A549 (cell line): ENCODE data around the gene EFCAB7. TPM values are rescaled to one million over a fixed set of nuclear protein-coding genes. Genes with fewer than 3 reads are reported as not detected.

Experiments used
- ATAC-seq, 2 experiments: fragments of 200-7000 bp in 1 of 2; fragments of >200 bp in 1 of 2; cut with Nextera tagmentation in 1 of 2; cut with Tn5 transposase in 1 of 2; 3 replicates each; pipeline versions ENCODE4 v1.8.0 to v1.9.1; 2018 to 2020; ENCODE audit warnings: mild to moderate bottlenecking in 1 of 2, moderate library complexity in 1 of 2
- CTCF ChIA-PET: fragments of 300-600 bp; sonication (Branson Sonifier 250); formaldehyde crosslinking; extraction: SDS; loops from one replicate; lab custom pipeline; 2021; ENCODE audit warnings: antibody characterized with exemption, inconsistent platforms; lab: Yijun Ruan, JAX
- POLR2A ChIA-PET: fragments of 350-600 bp; formaldehyde crosslinking; extraction: SDS; loops from one replicate; lab custom pipeline; 2021; ENCODE audit warnings: antibody characterized with exemption, inconsistent platforms; lab: Yijun Ruan, JAX
- DNase-seq, 2 experiments: peaks; one replicate each; pipeline versions ENCODE4 v3.0.0 to v3.0.0-alpha.2; 2011 to 2016; ENCODE audit warnings: low read depth in 1 of 2, low spot score in 1 of 2
- FAIRE-seq: peaks from 2 replicates; lab custom pipeline; 2011; peaks lifted over from hg19 to GRCh38; lab: Jason Lieb, UNC
- H3K27ac ChIP-seq, 2 experiments: fragments of >200 bp; sonication (Bioruptor Twin); formaldehyde crosslinking; 3 replicates each; pipeline ENCODE4 v1.5.1; 2016 to 2017
- H3K4me1 ChIP-seq: fragments of >200 bp; sonication (Bioruptor Twin); formaldehyde crosslinking; 3 replicates; pipeline ENCODE4 v1.6.1; 2016
- H3K4me2 ChIP-seq: fragments of >200 bp; sonication (Bioruptor Twin); formaldehyde crosslinking; 3 replicates; pipeline ENCODE4 v1.6.1; 2016
- H3K4me3 ChIP-seq: fragments of >200 bp; sonication (Bioruptor Twin); formaldehyde crosslinking; 3 replicates; pipeline ENCODE4 v1.5.1; 2016
- H3K9me3 ChIP-seq: fragments of >200 bp; sonication (Bioruptor Twin); formaldehyde crosslinking; 3 replicates; pipeline ENCODE4 v1.6.1; 2016
- CBX8 ChIP-seq: fragments of 200-600 bp; sonication (generic); IDR thresholded peaks from 2 replicates; pipeline ENCODE4 v1.6.1; 2016
- CEBPB ChIP-seq, 2 experiments: fragments of >200 bp in 1 of 2; sonication (Bioruptor Twin) in 1 of 2; formaldehyde crosslinking in 1 of 2; IDR thresholded peaks; 2 replicates each; pipeline ENCODE4 v1.6.1; 2012 to 2016
- EP300 ChIP-seq, 2 experiments: fragments of >200 bp; sonication (Bioruptor Twin); formaldehyde crosslinking; IDR thresholded peaks; 2 replicates in 1 of 2; 3 replicates in 1 of 2; pipeline ENCODE4 v1.6.1; 2016 to 2017
- FOSB ChIP-seq: fragments of 250-450 bp; sonication (Bioruptor Pico); IDR thresholded peaks from 2 replicates; pipeline ENCODE4 v1.5.0; 2020; ENCODE audit warnings: mild to moderate bottlenecking, moderate library complexity
- FOXS1 ChIP-seq: fragments of 250-450 bp; sonication (Bioruptor Pico); IDR thresholded peaks from 2 replicates; pipeline ENCODE4 v1.5.0; 2020; ENCODE audit warnings: mild to moderate bottlenecking, moderate library complexity
- HOXA7 ChIP-seq: fragments of 250-450 bp; sonication (Bioruptor Pico); IDR thresholded peaks from 2 replicates; pipeline ENCODE4 v1.5.0; 2020; ENCODE audit warnings: mild to moderate bottlenecking, moderate library complexity
- KDM5A ChIP-seq: fragments of 200-600 bp; sonication (generic); IDR thresholded peaks from 2 replicates; pipeline ENCODE4 v1.6.1; 2016; ENCODE audit warnings: antibody characterized with exemption, mild to moderate bottlenecking
- MYC ChIP-seq: IDR thresholded peaks from 2 replicates; pipeline ENCODE4 v1.6.1; 2012; ENCODE audit warnings: mild to moderate bottlenecking, inconsistent platforms, low read length, improper control_type of control experiment, borderline replicate concordance
- NPAS2 ChIP-seq: fragments of 250-450 bp; sonication (Bioruptor Pico); IDR thresholded peaks from 2 replicates; pipeline ENCODE4 v1.8.0; 2022; ENCODE audit warnings: mild to moderate bottlenecking, moderate library complexity, borderline replicate concordance
- RAD21 ChIP-seq, 2 experiments: fragments of >200 bp in 1 of 2; sonication (Bioruptor Twin) in 1 of 2; formaldehyde crosslinking in 1 of 2; IDR thresholded peaks in 1 of 2; conservative IDR thresholded peaks in 1 of 2; 2 replicates in 1 of 2; 3 replicates in 1 of 2; pipeline ENCODE4 v1.6.1; 2012 to 2018; ENCODE audit warnings: inconsistent platforms in 1 of 2
- RARB ChIP-seq: fragments of 250-450 bp; sonication (Bioruptor Pico); IDR thresholded peaks from 2 replicates; pipeline ENCODE4 v1.8.0; 2021; ENCODE audit warnings: mild to moderate bottlenecking, moderate library complexity
- RNF2 ChIP-seq: fragments of 200-600 bp; sonication (generic); IDR thresholded peaks from 2 replicates; pipeline ENCODE4 v1.6.1; 2016; ENCODE audit warnings: low read depth, mild to moderate bottlenecking, antibody characterized with exemption, moderate library complexity, borderline replicate concordance
- TP53 ChIP-seq: fragments of 250-450 bp; sonication (Bioruptor Pico); IDR thresholded peaks from 2 replicates; pipeline ENCODE4 v1.5.0; 2021; ENCODE audit warnings: mild to moderate bottlenecking, moderate library complexity
- ZFP36 ChIP-seq: fragments of 450-650 bp; IDR thresholded peaks from 2 replicates; pipeline ENCODE4 v1.6.1; 2014; ENCODE audit warnings: borderline replicate concordance; ENCODE audit not compliant: partially characterized antibody
- WGBS: methylation state at CpG from one replicate; pipeline ENCODE4 v1.1.6; 2017; ENCODE audit errors: missing lambda C conversion rate; 5-methylcytosine and 5-hydroxymethylcytosine counted together
- polyA plus RNA-seq, 4 experiments: library from polyadenylated mRNA; depleted of rRNA in 3 of 4; stranded (reverse); fragments of >200 nt; fragmentation: RNase III in 1 of 4; extraction: RNeasy Plus Mini Kit Qiagen cat#74134 plus additional on column Dnase treatment in 1 of 4; gene quantifications; 2 replicates in 3 of 4; 3 replicates in 1 of 4; pipeline ENCODE4 v1.2.3, GENCODE V29; 2011 to 2017
- small RNA-seq, 6 experiments: library from RNA; depleted of rRNA; stranded (forward); fragments of <200 nt; gene quantifications; one replicate each; pipeline ENCODE3, GENCODE V24; 2012
- TF ChIP-seq, protein P1 (sequence below): fragments of >200 bp; sonication (Bioruptor Twin); formaldehyde crosslinking; IDR thresholded peaks from 2 replicates; pipeline ENCODE4 v1.6.1; 2016
- TF ChIP-seq, protein P2 (sequence below): IDR thresholded peaks from 2 replicates; pipeline ENCODE4 v1.6.1; 2012; ENCODE audit warnings: low read depth, borderline replicate concordance
- TF ChIP-seq, protein P3 (sequence below): fragments of 150-350 bp; IDR thresholded peaks from 2 replicates; pipeline ENCODE4 v1.6.1; 2014; ENCODE audit warnings: low read depth, mild to moderate bottlenecking, low read length

The EFCAB7 gene
- polyA plus RNA-seq, 2 of the 4 experiments (the other 2 are of a cell fraction) = 4.6 to 5.6 TPM

DNA sequence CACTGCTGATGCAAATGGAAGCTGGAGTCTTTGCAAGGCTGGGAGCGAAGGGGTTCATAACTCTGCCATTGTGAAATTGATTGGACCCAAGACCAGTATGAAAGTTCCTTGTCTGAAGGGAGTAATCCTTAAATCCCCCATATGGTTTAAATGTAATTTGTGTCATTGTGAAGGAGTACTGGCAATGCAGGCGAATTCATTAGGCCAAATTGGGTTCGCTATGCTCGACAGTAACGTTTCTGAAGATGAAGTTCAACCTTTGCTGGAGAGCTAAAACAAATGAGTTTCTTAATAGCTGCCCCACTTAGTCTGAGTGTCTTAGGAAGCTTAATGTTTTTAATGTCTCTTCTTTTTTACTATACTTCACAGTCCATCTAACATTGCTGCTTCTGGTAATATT lies 97.3 kb downstream of the EFCAB7 start:
- POLR2A ChIA-PET = no interaction called here
- WGBS = 92% methylated on average over 5 of the region's 5 CpGs

GRCh38 chr1:63621075-63621474 lies 97.8 kb downstream of the EFCAB7 start:
- Histone ChIP-seq H3K4me2 (no peak overlapping the region), H3K27ac (no peak overlapping the region), H3K9me3 (no peaks in the 10 kb centered on the region), H3K4me1 (peaks cover 16% of the 10 kb centered on the region), H3K4me3 (no peak overlapping the region)
- POLR2A ChIA-PET = no interaction called here
- no peak for TF ChIP-seq HOXA7 (CRISPR knock-in tag)
- TF ChIP-seq FOXS1 (CRISPR knock-in tag) = no peak
- TF ChIP-seq CEBPB (IDR thresholded peaks at IDR 0.05) = no peak
- no peak for TF ChIP-seq FOSB (CRISPR knock-in tag)
- WGBS = 65% methylated on average over 3 of the region's 3 CpGs
- DNase-seq = no peak
- no peak for FAIRE-seq
- CTCF ChIA-PET = interaction anchor here (0.6 to 4.6 kb wide), 3 partner anchors 292 to 625 kb away, joined by 3 to 14 read pairs (median 5); no protein-coding TSS in a partner anchor
- no peak for ATAC-seq

More for the DNA sequence above, 97.3 kb downstream of the EFCAB7 start:
- H3K4me3 ChIP-seq = no peak overlapping the region
- FAIRE-seq (no peak), DNase-seq (no peak), ATAC-seq (no peak)
- CTCF ChIA-PET = interaction anchor here (1.6 to 4.6 kb wide), 2 partner anchors 624 to 625 kb away, joined by 5 to 14 read pairs; no protein-coding TSS in a partner anchor
- no peak for TF ChIP-seq EP300 (IDR thresholded peaks at IDR 0.05)
- TF ChIP-seq, protein P1, sequence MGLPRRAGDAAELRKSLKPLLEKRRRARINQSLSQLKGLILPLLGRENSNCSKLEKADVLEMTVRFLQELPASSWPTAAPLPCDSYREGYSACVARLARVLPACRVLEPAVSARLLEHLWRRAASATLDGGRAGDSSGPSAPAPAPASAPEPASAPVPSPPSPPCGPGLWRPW = no peak
- TF ChIP-seq NPAS2 (CRISPR knock-in tag) = no peak
- H3K4me2 ChIP-seq = no peak overlapping the region
- H3K27ac ChIP-seq = no peak overlapping the region
- peaks cover 16% of the 10 kb centered on the region for H3K4me1 ChIP-seq
- H3K9me3 ChIP-seq = no peaks in the 10 kb centered on the region

DNA sequence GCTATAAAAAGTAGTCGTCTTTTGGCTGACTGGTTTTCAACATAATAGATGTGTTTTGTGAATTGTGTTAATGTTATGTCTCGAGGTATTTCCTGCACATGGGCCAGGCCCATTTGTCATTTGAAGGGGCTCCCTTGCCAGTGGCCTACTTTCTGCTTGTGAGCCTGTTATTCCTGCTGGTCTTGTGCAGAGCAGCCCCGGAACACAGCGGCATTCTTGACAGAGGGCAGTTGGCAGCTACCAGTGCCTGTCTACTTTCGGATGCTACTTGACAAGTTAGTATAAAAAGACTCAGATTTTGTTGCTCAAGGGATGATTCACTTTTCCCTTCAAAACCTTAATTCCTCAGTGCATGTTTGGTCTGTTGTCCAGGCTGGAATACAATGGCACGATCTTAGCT lies 98.4 kb downstream of the EFCAB7 start:
- ATAC-seq (no peak), DNase-seq (no peak), FAIRE-seq (no peak)
- Histone ChIP-seq H3K4me2 (no peak overlapping the region), H3K9me3 (no peaks in the 10 kb centered on the region), H3K4me3 (no peak overlapping the region), H3K4me1 (peaks cover 16% of the 10 kb centered on the region), H3K27ac (no peak overlapping the region)
- CTCF ChIA-PET = interaction anchor here (0.6 to 4.6 kb wide), 4 partner anchors 291 to 824 kb away, joined by 3 to 14 read pairs (median 4); no protein-coding TSS in a partner anchor
- 75% methylated on average over 6 of the region's 6 CpGs for whole genome bisulfite sequencing
- TF ChIP-seq KDM5A (no peak), RARB (no peak), MYC (no peak), ZFP36 (no peak), RNF2 (no peak), FOXS1 (CRISPR knock-in tag) (no peak), RAD21 (conservative IDR thresholded peaks at IDR 0.05 in 1 of 2, IDR thresholded peaks at IDR 0.05 in 1 of 2) (no peak), TP53 (CRISPR knock-in tag) (no peak), CBX8 (no peak)
- TF ChIP-seq, protein P1 = no peak
- TF ChIP-seq, protein P2, sequence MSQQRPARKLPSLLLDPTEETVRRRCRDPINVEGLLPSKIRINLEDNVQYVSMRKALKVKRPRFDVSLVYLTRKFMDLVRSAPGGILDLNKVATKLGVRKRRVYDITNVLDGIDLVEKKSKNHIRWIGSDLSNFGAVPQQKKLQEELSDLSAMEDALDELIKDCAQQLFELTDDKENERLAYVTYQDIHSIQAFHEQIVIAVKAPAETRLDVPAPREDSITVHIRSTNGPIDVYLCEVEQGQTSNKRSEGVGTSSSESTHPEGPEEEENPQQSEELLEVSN = no peak
- TF ChIP-seq, protein P3, sequence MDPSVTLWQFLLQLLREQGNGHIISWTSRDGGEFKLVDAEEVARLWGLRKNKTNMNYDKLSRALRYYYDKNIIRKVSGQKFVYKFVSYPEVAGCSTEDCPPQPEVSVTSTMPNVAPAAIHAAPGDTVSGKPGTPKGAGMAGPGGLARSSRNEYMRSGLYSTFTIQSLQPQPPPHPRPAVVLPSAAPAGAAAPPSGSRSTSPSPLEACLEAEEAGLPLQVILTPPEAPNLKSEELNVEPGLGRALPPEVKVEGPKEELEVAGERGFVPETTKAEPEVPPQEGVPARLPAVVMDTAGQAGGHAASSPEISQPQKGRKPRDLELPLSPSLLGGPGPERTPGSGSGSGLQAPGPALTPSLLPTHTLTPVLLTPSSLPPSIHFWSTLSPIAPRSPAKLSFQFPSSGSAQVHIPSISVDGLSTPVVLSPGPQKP = no peak
- POLR2A ChIA-PET = no interaction called here

Small RNA genes lying within 50 kb of the gene (small RNA-seq; reads per million reads assigned to genes)
- gene RF02105 (0 reads per million in 6 experiments), gene RF02106 (0 reads per million in 6 experiments), gene RF02107 (0 reads per million in 6 experiments), gene RF02108 (0 reads per million in 6 experiments), gene RF02109 (0 reads per million in 6 experiments), gene RF02110 (0 reads per million in 6 experiments), gene RN7SL488P (0 reads per million in 6 experiments), gene RNU7-123P (0 reads per million in 6 experiments)

Other genes with a start within 250 kb of the EFCAB7 start
- gene FOXD3, start 201.0 kb upstream of the EFCAB7 start, polyA plus RNA-seq (2011; rRNA removed) = 0.09 and 0.19 TPM in 2 replicates
- 0.22 to 0.34 TPM (median 0.30 TPM) in 3 replicates for gene FOXD3, start 201.0 kb upstream of the EFCAB7 start, polyA plus RNA-seq (2017; fragmentation: RNase III; extraction: RNeasy Plus Mini Kit Qiagen cat#74134 plus additional on column Dnase treatment)
- 14.2 and 19.6 TPM in 2 replicates for gene ALG6, start 155.9 kb upstream of the EFCAB7 start, polyA plus RNA-seq (2011; rRNA removed)
- 8.3 to 8.5 TPM (median 8.3 TPM) in 3 replicates for gene ALG6, start 155.9 kb upstream of the EFCAB7 start, polyA plus RNA-seq (2017; fragmentation: RNase III; extraction: RNeasy Plus Mini Kit Qiagen cat#74134 plus additional on column Dnase treatment)
- gene ITGB3BP, start 300 bp upstream of the EFCAB7 start, polyA plus RNA-seq (2011; rRNA removed) = 36.3 and 45.8 TPM in 2 replicates
- 31.6 to 33.5 TPM (median 32.7 TPM) in 3 replicates for gene ITGB3BP, start 300 bp upstream of the EFCAB7 start, polyA plus RNA-seq (2017; fragmentation: RNase III; extraction: RNeasy Plus Mini Kit Qiagen cat#74134 plus additional on column Dnase treatment)
- 25.5 and 39.9 TPM in 2 replicates for gene PGM1, start 69.9 kb downstream of the EFCAB7 start, polyA plus RNA-seq (2011; rRNA removed)
- 44.8 to 51.4 TPM (median 50.2 TPM) in 3 replicates for gene PGM1, start 69.9 kb downstream of the EFCAB7 start, polyA plus RNA-seq (2017; fragmentation: RNase III; extraction: RNeasy Plus Mini Kit Qiagen cat#74134 plus additional on column Dnase treatment)